Fibroblast of pulmonary artery (primary cell): ENCODE results near the gene SCN9A.
A peak's percentile ranks its signal among the peaks of the same experiment; 100 is the strongest.

Experiments used
- DNase-seq: peaks from one replicate; pipeline ENCODE4 v3.0.0-alpha.2; 2010; ENCODE audit warnings: low read depth
- H3K4me3 ChIP-seq: replicated peaks from 2 replicates; pipeline ENCODE4 v1.5.1; 2011; ENCODE audit warnings: low read depth, mild to moderate bottlenecking, control low read depth, low read length, moderate library complexity
- TF ChIP-seq, protein P1 (sequence below): IDR thresholded peaks from 2 replicates; pipeline ENCODE4 v1.5.1; 2011; ENCODE audit warnings: mild to moderate bottlenecking, control low read depth, low read length, inconsistent platforms; ENCODE audit errors: missing control alignments

Gene SCN9A

DNA sequence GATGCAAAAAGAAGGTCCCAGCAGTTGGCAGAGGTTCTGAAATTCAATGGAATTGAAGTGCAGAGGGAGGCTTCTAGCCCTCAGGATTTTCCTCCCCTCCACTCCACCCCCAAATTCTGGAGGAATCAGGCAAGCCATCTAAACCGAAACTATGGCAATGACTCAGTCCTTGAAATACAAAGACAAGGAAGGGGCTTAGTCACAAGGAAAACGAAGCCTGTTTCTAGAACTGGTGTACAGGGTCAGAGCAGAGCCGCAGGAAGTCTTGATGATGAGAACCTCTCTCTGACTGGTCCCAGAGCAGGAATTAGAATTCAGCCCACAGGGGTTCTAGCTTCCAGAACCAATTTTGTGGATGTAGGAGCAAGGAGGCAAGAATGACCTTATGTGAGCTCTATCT lies 136.2 kb downstream of the SCN9A start:
- peak; percentile 85 for DNase-seq
- TF ChIP-seq, protein P1, sequence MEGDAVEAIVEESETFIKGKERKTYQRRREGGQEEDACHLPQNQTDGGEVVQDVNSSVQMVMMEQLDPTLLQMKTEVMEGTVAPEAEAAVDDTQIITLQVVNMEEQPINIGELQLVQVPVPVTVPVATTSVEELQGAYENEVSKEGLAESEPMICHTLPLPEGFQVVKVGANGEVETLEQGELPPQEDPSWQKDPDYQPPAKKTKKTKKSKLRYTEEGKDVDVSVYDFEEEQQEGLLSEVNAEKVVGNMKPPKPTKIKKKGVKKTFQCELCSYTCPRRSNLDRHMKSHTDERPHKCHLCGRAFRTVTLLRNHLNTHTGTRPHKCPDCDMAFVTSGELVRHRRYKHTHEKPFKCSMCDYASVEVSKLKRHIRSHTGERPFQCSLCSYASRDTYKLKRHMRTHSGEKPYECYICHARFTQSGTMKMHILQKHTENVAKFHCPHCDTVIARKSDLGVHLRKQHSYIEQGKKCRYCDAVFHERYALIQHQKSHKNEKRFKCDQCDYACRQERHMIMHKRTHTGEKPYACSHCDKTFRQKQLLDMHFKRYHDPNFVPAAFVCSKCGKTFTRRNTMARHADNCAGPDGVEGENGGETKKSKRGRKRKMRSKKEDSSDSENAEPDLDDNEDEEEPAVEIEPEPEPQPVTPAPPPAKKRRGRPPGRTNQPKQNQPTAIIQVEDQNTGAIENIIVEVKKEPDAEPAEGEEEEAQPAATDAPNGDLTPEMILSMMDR = no peak
- no peak overlapping the region for H3K4me3 ChIP-seq

DNA sequence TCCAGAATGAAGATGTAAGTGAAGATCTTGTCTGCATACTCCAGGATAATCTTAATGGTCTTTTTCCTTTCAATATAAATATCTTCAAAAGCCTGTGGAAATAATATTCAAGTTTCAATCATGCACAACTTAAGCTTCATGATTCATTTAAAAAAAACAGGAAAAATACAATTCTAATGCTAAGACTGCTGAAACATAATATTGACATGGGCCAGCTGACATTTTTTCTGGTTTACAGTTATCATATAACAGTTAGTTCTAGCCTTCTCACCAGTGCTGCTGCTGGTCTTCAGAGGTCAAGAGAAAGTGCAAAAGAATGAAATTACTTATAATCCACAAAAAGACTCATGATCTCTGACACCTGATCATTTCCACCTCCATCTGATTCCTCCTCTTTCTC lies 137.6 kb downstream of the SCN9A start:
- DNase-seq = no peak
- no peak overlapping the region for H3K4me3 ChIP-seq
- TF ChIP-seq, protein P1 = no peak

DNA sequence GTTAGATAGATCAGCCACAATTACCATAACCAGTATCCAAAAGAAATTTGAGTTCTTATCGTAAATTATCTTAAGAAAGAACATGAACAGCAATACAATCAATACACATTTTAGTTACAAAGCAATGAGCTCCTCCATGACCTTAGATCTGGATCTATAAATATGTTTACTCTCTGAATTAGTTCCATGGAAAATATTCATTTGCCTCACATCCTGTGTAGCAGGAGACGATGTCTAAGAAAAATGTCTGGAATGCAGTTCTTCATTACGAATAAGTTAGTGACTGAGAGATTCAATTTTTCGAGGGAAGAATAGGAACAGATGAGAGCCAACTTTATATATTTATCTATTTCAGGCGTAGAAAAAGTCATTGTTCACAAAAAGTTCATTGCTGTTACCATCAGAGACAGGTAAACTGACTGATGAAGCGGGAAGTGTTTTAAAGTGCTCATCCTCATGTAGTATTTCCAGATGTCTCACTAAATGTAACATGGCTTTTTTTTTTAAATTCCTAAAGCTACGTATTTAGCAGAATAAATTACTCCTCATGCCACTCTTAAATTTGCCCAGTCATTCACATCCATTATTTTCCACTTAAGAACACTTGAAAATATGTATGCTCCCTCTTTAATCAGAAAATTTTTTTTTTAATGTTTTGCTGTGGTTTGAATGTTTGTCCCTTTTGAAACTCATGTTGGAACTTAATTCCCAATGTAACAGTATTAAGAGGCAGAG lies 141.5 kb downstream of the SCN9A start:
- peak; percentile 86 for DNase-seq
- H3K4me3 ChIP-seq = no peak overlapping the region
- TF ChIP-seq, protein P1 = no peak

DNA sequence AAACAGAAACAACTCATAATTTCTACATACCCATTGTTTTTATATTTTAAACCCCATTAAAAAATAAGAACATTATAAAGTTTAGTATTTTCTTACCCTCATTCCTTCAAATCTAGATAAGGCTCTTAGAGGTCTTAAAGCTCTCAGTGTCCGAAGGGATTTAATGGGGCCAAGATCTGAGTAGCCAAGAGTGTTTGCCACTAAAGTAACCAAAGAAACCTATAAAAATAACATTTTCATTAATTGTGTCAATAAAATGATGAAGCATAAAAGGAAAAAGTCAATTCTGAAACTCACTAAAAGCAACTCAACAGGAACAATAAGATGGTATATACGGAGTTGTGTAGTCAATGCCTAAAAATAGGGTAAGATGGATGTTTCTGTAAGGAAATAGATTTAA lies 142.5 kb downstream of the SCN9A start:
- DNase-seq = no peak
- TF ChIP-seq, protein P1 = no peak
- no peak overlapping the region for H3K4me3 ChIP-seq

DNA sequence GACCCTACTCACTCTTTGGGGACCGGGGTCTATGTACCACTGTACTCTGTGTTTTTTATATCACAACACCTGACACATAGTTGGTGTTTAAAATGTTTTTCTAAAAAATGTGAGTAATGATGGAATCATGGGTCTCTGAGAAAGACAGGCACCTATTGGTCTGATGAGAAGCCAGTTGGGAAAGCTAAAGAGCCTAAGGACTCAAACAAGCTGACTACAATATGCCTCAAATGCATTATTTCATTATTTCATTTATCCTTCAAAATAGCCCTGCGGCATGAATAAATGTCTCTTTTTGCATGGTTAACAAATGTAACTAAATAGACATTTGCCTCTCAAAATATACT lies 145.0 kb downstream of the SCN9A start:
- H3K4me3 ChIP-seq = no peak overlapping the region
- TF ChIP-seq, protein P1 = no peak
- no peak for DNase-seq

DNA sequence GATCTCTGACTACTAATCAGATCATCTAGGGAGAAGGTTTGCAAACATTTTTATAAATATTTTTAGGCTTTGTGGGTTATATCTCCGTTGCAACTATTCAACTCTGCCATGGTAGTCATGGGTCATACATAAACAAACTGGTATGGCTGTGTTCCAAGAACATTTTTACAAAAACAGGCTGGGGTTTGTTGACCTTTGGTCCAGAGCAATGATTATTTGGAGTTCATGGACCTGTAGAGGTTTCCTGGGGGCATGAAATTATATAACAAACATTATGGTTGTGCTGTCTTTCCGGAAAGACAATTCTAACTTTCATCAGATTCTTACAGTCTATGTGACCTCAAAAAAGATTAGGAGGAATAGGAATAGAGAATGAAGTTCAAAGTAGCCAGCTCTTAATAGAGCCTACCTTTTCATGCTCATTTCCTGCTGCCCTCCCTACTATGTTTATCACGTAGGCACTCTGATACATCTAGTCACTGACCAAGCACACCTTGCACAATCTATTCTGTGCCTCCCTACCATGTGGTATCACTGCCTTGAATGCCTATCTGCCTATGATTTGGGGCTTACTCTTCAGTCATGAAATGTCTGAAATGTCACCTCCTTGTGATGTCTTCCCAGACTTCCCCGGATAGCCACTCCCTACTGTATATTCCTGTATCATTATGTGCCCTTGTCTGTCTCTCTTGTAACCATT lies 145.6 kb downstream of the SCN9A start:
- peak; percentile 64 for DNase-seq
- no peak overlapping the region for H3K4me3 ChIP-seq
- TF ChIP-seq, protein P1 = no peak

DNA sequence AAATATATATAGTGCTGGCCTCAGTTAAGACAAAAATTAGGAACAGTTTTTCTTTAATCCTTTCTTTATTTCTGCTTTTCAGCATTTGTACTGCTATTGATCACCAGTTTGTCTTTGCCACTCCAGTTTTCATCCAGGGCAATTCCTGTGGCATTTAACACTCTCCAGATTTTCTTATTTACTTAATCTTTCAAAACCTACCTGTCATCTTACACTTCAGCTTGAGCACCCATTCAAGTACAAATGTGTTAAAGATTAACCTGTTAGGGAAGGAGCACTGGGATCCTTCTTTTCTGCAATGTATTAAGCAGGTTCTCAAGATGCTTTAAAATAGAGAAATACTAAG lies 146.1 kb downstream of the SCN9A start:
- no peak overlapping the region for H3K4me3 ChIP-seq
- TF ChIP-seq, protein P1 = no peak
- DNase-seq = no peak
